22Rv1 (cell line): Measurements from ENCODE around the gene RHOD.

Experiments used
- H3K27ac ChIP-seq: fragments of 450-650 bp; 2 replicates; pipeline ENCODE4 v1.5.1; 2017
- CTCF ChIP-seq: fragments of 450-650 bp; IDR thresholded peaks from 2 replicates; pipeline ENCODE4 v1.5.1; 2017; ENCODE audit warnings: mild to moderate bottlenecking
- ZFX ChIP-seq: fragments of 450-650 bp; IDR thresholded peaks from 2 replicates; pipeline ENCODE4 v1.6.1; 2017; ENCODE audit warnings: antibody characterized with exemption, borderline replicate concordance

The RHOD gene

GRCh38 chr11:67056267-67057204 lies at the start of gene RHOD:
TSS of gene RHOD (plus strand) at chr11:67056847. CDS start at chr11:67056903, 56 bp downstream.
- TF ChIP-seq CTCF: no peak
- TF ChIP-seq ZFX: no peak
- peak within 1 kb of the TSS; percentile 85 for H3K27ac ChIP-seq

GRCh38 chr11:67007126-67007525 lies 49.5 kb upstream of the RHOD start:
- H3K27ac ChIP-seq: no peak overlapping the region
- TF ChIP-seq CTCF (no peak), ZFX (no peak)

- no peak overlapping the region for H3K27ac ChIP-seq
- TF ChIP-seq CTCF (no peak), ZFX (no peak)
Measured at GRCh38 chr11:67010296-67010905, 46.2 kb upstream of the RHOD start.

GRCh38 chr11:67013511-67014045 lies 43.1 kb upstream of the RHOD start:
- no peak overlapping the region for H3K27ac ChIP-seq
- TF ChIP-seq CTCF (no peak), ZFX (no peak)

- TF ChIP-seq ZFX: no peak
- no peak overlapping the region for H3K27ac ChIP-seq
Measured at GRCh38 chr11:67014343-67014742, 42.3 kb upstream of the RHOD start.

GRCh38 chr11:67015048-67015447 lies 41.6 kb upstream of the RHOD start:
- H3K27ac ChIP-seq: no peak overlapping the region
- no peak for TF ChIP-seq CTCF
- no peak for TF ChIP-seq ZFX

GRCh38 chr11:67016550-67016949 lies 40.1 kb upstream of the RHOD start:
- no peak overlapping the region for H3K27ac ChIP-seq
- TF ChIP-seq ZFX (no peak), CTCF (no peak)
